ENCODE results near the gene ACP5. TPM values are rescaled to one million over a fixed set of nuclear protein-coding genes. Genes with fewer than 3 reads are reported as not detected.
A peak's percentile ranks its signal among the peaks of the same experiment; 100 is the strongest.

The ACP5 gene
- total RNA-seq, 2 donors from 2014 or later: 2.1 to 3.8 TPM

DNA sequence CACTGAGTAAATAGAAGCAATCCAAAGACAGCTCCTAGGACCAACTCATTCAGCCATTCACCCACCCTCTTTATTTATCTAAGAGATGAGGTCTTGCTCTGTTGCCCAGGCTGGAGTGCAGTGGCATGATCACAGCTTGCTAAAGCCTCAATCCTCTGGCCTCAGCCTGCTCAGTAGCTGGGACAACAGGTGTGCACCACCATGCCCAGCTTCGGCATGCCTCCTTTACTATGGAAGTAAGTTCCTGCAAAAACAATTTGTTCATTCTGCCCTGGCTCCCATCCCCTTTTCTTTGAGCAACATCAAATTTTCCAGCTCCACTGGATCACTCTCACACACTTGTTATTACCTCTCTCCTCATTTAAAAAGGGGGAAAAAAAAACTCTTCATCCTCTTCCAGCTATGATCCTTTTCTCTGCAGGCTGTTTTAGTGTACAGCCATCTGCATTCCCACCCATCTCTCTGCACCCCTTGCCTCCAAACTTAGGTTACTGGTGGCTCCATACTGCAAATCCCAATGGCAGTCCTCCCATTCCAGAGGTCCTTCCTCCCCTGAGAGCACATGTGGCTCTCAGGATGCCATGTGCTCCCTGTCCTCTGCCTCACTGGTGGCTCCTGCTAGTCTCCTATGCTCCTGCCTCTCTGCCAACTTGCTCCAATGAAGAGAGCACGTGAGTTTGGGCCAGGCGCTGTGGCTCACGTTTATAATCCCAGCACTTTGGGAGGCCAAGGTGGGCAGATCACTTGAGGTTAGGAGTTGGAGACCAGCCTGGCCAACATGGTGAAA lies 20.6 kb downstream of the ACP5 start:
- WGBS, 2 experiments (ENCODE audit: insufficient coverage in 1 of 2, insufficient read length in 1 of 2): 95 to 100% methylated on average over 2 to 4 of the region's 4 CpGs
- Mint-ChIP-seq H3K4me1 (peaks cover 10% of the 10 kb centered on the region), H3K27me3 (ENCODE audit: insufficient read depth) (no peaks in the 10 kb centered on the region), H3K4me3 (peak overlapping the region; percentile 92), H3K36me3 (ENCODE audit: low read depth) (peaks cover 17% of the 10 kb centered on the region), H3K9me3 (no peaks in the 10 kb centered on the region), H3K27ac (no peak overlapping the region)
- Histone ChIP-seq H3K9ac (ENCODE audit: extremely low read depth, low read length, poor library complexity, severe bottlenecking) (no peak overlapping the region), H3K27ac (ENCODE audit: low read depth, low read length) (no peak overlapping the region), H3K4me1 (ENCODE audit: control insufficient read depth, insufficient read depth, low read length) (no peaks in the 10 kb centered on the region), H3K4me3 (ENCODE audit: low read length) (no peak overlapping the region), H3K36me3 (ENCODE audit: control insufficient read depth, insufficient read depth, low read length) (peaks cover 37% of the 10 kb centered on the region), H3K27me3 (ENCODE audit: control insufficient read depth, insufficient read depth, low read length, poor library complexity, severe bottlenecking) (no peaks in the 10 kb centered on the region), H3K9me3 (ENCODE audit: control insufficient read depth, low read length) (no peaks in the 10 kb centered on the region)
- no peak for DNase-seq
- TF ChIP-seq, protein P1, sequence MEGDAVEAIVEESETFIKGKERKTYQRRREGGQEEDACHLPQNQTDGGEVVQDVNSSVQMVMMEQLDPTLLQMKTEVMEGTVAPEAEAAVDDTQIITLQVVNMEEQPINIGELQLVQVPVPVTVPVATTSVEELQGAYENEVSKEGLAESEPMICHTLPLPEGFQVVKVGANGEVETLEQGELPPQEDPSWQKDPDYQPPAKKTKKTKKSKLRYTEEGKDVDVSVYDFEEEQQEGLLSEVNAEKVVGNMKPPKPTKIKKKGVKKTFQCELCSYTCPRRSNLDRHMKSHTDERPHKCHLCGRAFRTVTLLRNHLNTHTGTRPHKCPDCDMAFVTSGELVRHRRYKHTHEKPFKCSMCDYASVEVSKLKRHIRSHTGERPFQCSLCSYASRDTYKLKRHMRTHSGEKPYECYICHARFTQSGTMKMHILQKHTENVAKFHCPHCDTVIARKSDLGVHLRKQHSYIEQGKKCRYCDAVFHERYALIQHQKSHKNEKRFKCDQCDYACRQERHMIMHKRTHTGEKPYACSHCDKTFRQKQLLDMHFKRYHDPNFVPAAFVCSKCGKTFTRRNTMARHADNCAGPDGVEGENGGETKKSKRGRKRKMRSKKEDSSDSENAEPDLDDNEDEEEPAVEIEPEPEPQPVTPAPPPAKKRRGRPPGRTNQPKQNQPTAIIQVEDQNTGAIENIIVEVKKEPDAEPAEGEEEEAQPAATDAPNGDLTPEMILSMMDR (conservative IDR thresholded peaks at IDR 0.05): no peak

DNA sequence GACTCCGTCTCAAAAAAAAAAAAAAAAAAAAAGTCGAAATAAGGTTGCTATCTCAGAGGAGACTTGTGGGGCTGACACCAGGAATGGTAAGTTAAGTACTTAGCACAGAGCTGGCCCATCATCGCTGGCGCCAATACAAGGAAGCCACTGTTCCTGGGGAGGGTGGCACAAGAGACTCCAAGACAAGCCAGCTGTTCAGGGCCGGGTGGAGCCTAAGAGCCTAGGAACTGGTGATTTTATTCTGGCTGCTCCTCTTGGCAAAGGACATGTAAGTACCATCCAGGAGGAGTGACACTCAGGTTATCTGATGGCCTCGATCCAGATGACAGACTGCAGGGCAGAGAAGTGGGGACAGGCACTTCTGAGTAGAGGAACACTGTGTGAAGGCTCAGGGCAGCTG lies 22.2 kb downstream of the ACP5 start:
- H3K9me3 Mint-ChIP-seq: no peaks in the 10 kb centered on the region
- H3K27me3 ChIP-seq (ENCODE audit: control insufficient read depth, insufficient read depth, low read length, poor library complexity, severe bottlenecking): no peaks in the 10 kb centered on the region
- no peak for DNase-seq
- no peaks in the 10 kb centered on the region for H3K9me3 ChIP-seq (ENCODE audit: control insufficient read depth, low read length)
- no peak overlapping the region for H3K27ac Mint-ChIP-seq
- H3K4me1 ChIP-seq (ENCODE audit: control insufficient read depth, insufficient read depth, low read length): no peaks in the 10 kb centered on the region
- no peak overlapping the region for H3K9ac ChIP-seq (ENCODE audit: extremely low read depth, low read length, poor library complexity, severe bottlenecking)
- peaks cover 37% of the 10 kb centered on the region for H3K36me3 ChIP-seq (ENCODE audit: control insufficient read depth, insufficient read depth, low read length)
- H3K4me3 ChIP-seq (ENCODE audit: low read length): no peak overlapping the region
- no peaks in the 10 kb centered on the region for H3K27me3 Mint-ChIP-seq (ENCODE audit: insufficient read depth)
- peaks cover 19% of the 10 kb centered on the region for H3K36me3 Mint-ChIP-seq (ENCODE audit: low read depth)
- H3K4me1 Mint-ChIP-seq: peaks cover 8% of the 10 kb centered on the region
- no peak overlapping the region for H3K4me3 Mint-ChIP-seq
- TF ChIP-seq, protein P1 (conservative IDR thresholded peaks at IDR 0.05): no peak
- 90 to 96% methylated on average over 4 to 6 of the region's 6 CpGs for WGBS, 2 experiments (ENCODE audit: insufficient coverage in 1 of 2, insufficient read length in 1 of 2)
- no peak overlapping the region for H3K27ac ChIP-seq (ENCODE audit: low read depth, low read length)

DNA sequence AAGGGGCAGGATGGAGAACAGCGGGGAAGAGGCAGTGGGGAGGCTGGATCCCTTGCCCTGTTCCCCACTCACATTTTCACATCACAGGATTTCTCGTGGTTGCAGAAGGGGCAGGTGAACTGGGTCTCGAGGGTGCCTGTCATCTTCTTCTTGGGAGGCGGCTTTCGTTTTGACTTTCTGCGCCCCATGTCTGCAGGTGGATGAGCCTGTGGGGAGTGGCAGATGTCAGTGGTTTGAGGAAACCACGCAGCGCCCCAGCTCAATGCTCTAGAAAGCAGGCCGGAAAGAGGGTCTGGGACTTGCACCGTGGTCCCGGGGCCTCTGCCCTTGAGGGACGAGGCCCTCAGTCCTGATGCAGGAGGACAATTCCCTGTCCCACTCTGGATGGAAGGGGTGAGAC lies 23.3 kb downstream of the ACP5 start:
- Histone ChIP-seq H3K4me3 (ENCODE audit: low read length) (no peak overlapping the region), H3K4me1 (ENCODE audit: control insufficient read depth, insufficient read depth, low read length) (no peaks in the 10 kb centered on the region), H3K9me3 (ENCODE audit: control insufficient read depth, low read length) (no peaks in the 10 kb centered on the region), H3K9ac (ENCODE audit: extremely low read depth, low read length, poor library complexity, severe bottlenecking) (no peak overlapping the region), H3K27ac (ENCODE audit: low read depth, low read length) (no peak overlapping the region), H3K36me3 (ENCODE audit: control insufficient read depth, insufficient read depth, low read length) (peaks cover 44% of the 10 kb centered on the region), H3K27me3 (ENCODE audit: control insufficient read depth, insufficient read depth, low read length, poor library complexity, severe bottlenecking) (no peaks in the 10 kb centered on the region)
- Mint-ChIP-seq H3K27ac (no peak overlapping the region), H3K4me1 (peaks cover 6% of the 10 kb centered on the region), H3K9me3 (no peaks in the 10 kb centered on the region), H3K4me3 (no peak overlapping the region), H3K27me3 (ENCODE audit: insufficient read depth) (no peaks in the 10 kb centered on the region), H3K36me3 (ENCODE audit: low read depth) (peaks cover 21% of the 10 kb centered on the region)
- WGBS, 2 experiments (ENCODE audit: insufficient coverage in 1 of 2, insufficient read length in 1 of 2): 94 to 98% methylated on average over 7 to 12 of the region's 12 CpGs
- TF ChIP-seq, protein P1 (conservative IDR thresholded peaks at IDR 0.05): no peak
- DNase-seq: no peak

All from endodermal cell (in vitro differentiated cells).